Thoracic aorta (tissue), 2 donors: ENCODE results near the gene TRIM46. TPM values are rescaled to one million over a fixed set of nuclear protein-coding genes. Genes with fewer than 3 reads are reported as not detected.

ENCODE experiments used
- ATAC-seq: fragments of 150-250 bp; one replicate; pipeline ENCODE4 v1.8.0; 2017; ENCODE audit warnings: low read depth; ENCODE audit not compliant: insufficient number of reproducible peaks, low FRiP score
- DNase-seq: peaks from one replicate; pipeline ENCODE4 v3.0.0-alpha.2; 2020; ENCODE audit warnings: low spot score
- H3K27ac ChIP-seq, 2 donors: fragments of 200-600 bp; sonication (generic); 1 replicate in 1 of 2; 2 replicates in 1 of 2; pipeline ENCODE4 v1.5.1; 2016; ENCODE audit warnings: mild to moderate bottlenecking in 2 of 2, moderate library complexity in 2 of 2
- H3K27me3 ChIP-seq: fragments of 200-600 bp; sonication (generic); replicated peaks from 2 replicates; pipeline ENCODE4 v1.6.0; 2016; ENCODE audit warnings: mild to moderate bottlenecking; ENCODE audit not compliant: insufficient read depth
- H3K36me3 ChIP-seq: fragments of 200-600 bp; sonication (generic); one replicate; pipeline ENCODE4 v1.5.1; 2016
- H3K4me1 ChIP-seq, 2 donors: fragments of 200-600 bp; sonication (generic); 1 replicate in 1 of 2; 2 replicates in 1 of 2; pipeline versions ENCODE4 v1.5.1 to v1.6.0; 2016; ENCODE audit warnings: low read depth in 2 of 2, mild to moderate bottlenecking in 1 of 2; ENCODE audit not compliant: control insufficient read depth in 1 of 2
- H3K4me3 ChIP-seq: fragments of 200-600 bp; sonication (generic); 2 replicates; pipeline ENCODE4 v1.5.1; 2016; ENCODE audit warnings: mild to moderate bottlenecking
- H3K9me3 ChIP-seq: fragments of 200-600 bp; sonication (generic); 2 replicates; pipeline ENCODE4 v1.5.1; 2016
- CTCF ChIP-seq: fragments of 200-600 bp; sonication (generic); IDR thresholded peaks from one replicate; pipeline ENCODE4 v1.5.1; 2019; ENCODE audit warnings: antibody characterized with exemption
- total RNA-seq, 2 donors: library from RNA; depleted of rRNA; stranded (reverse); fragments of >200 nt; gene quantifications; one replicate each; pipeline versions ENCODE4 v1.1.0 to v1.2.3, GENCODE V29; 2016

TRIM46 gene
- total RNA-seq, 2 donors from 2014 or later = 2.7 to 5.8 TPM

- peak overlapping the region; percentile 72 for H3K4me3 ChIP-seq
- H3K4me1 ChIP-seq = peaks cover 12 to 45% of the 10 kb centered on the region in 2 donors
- ATAC-seq (peak; percentile 78), DNase-seq (peak; percentile 96)
- no peaks in the 10 kb centered on the region for H3K36me3 ChIP-seq
- H3K27me3 ChIP-seq = no peaks in the 10 kb centered on the region
- H3K27ac ChIP-seq = peak overlapping the region; percentile 94 to 100
- no peaks in the 10 kb centered on the region for H3K9me3 ChIP-seq
- no peak for TF ChIP-seq CTCF
These were observed 38.7 kb upstream of the TRIM46 start for GRCh38 chr1:155134880-155135414.

GRCh38 chr1:155135415-155136028 lies 38.1 kb upstream of the TRIM46 start, which contains the start of gene SLC50A1:
SLC50A1 (plus strand) TSS chr1:155135852; CDS start chr1:155135912, 60 bp downstream.
- peak within 1 kb of the TSS; percentile 94 to 100 for H3K27ac ChIP-seq
- H3K9me3 ChIP-seq = no peaks in the 10 kb centered on the region
- TF ChIP-seq CTCF = peak; percentile 60
- DNase-seq (peak; percentile 85), ATAC-seq (peak; percentile 81)
- peak within 1 kb of the TSS; percentile 72 for H3K4me3 ChIP-seq
- no peaks in the 10 kb centered on the region for H3K27me3 ChIP-seq
- H3K4me1 ChIP-seq = peaks cover 12 to 40% of the 10 kb centered on the region in 2 donors
- H3K36me3 ChIP-seq = no peaks in the 10 kb centered on the region

- peak overlapping the region; percentile 72 for H3K4me3 ChIP-seq
- H3K4me1 ChIP-seq = peaks cover 12 to 40% of the 10 kb centered on the region in 2 donors
- H3K36me3 ChIP-seq = no peaks in the 10 kb centered on the region
- peak overlapping the region; percentile 94 to 100 for H3K27ac ChIP-seq
- DNase-seq (no peak), ATAC-seq (no peak)
- no peaks in the 10 kb centered on the region for H3K27me3 ChIP-seq
- no peaks in the 10 kb centered on the region for H3K9me3 ChIP-seq
- no peak for TF ChIP-seq CTCF
These were observed 36.9 kb upstream of the TRIM46 start for GRCh38 chr1:155136748-155137147.

- DNase-seq (no peak), ATAC-seq (no peak)
- Histone ChIP-seq H3K27me3 (no peaks in the 10 kb centered on the region), H3K4me3 (peak overlapping the region; percentile 72), H3K27ac (peak overlapping the region; percentile 94 to 100), H3K4me1 (peaks cover 12 to 40% of the 10 kb centered on the region in 2 donors), H3K9me3 (no peaks in the 10 kb centered on the region), H3K36me3 (no peaks in the 10 kb centered on the region)
- TF ChIP-seq CTCF = no peak
These were observed 36.3 kb upstream of the TRIM46 start for GRCh38 chr1:155137154-155137949.
